ENCODE measurements around the gene CHODL. TPM values are rescaled to one million over a fixed set of nuclear protein-coding genes. Genes with fewer than 3 reads are reported as not detected.

CHODL gene
- total and polyA plus RNA-seq, 2 donors (not counting 3 experiments of a cell fraction or from before 2014, with no cell fraction given): not detected

GRCh38 chr21:18228060-18228739 is 16.4 kb upstream of the CHODL start:
- dilution Hi-C loops (cut with MboI; ENCODE audit: extremely low pct_ligation_motif_present, low sequenced_read_pairs): no loop called here
- H3K36me3 ChIP-seq (ENCODE audit: control insufficient read depth in 2 of 2, extremely low read depth in 1 of 2, insufficient read depth in 2 of 2, low read length in 2 of 2): no peaks in the 10 kb centered on the region
- no peaks in the 10 kb centered on the region for H3K79me2 ChIP-seq (ENCODE audit: control insufficient read depth, insufficient read depth, low read length)
- no peak overlapping the region for H3K4me2 ChIP-seq (ENCODE audit: insufficient read depth, low read length)
- H3K4me1 ChIP-seq (ENCODE audit: control insufficient read depth, extremely low read depth, insufficient read depth, low read length): no peaks in the 10 kb centered on the region
- H3K27ac ChIP-seq (ENCODE audit: insufficient read depth, low read depth, low read length): no peak overlapping the region
- no peaks in the 10 kb centered on the region for H3K9me1 ChIP-seq (replicated peaks; ENCODE audit: control insufficient read depth, extremely low read depth, insufficient read depth, low read length)
- no peaks in the 10 kb centered on the region for H4K20me1 ChIP-seq (replicated peaks; ENCODE audit: control insufficient read depth, extremely low read depth, insufficient read depth, low read length)
- intact Hi-C loops (cut with micrococcal nuclease): no loop called here
- DNase-seq (ENCODE audit: low read depth, low spot score) (no peak), FAIRE-seq (no peak)
- H3K27me3 ChIP-seq (ENCODE audit: control insufficient read depth in 2 of 2, insufficient read depth in 2 of 2, low read length in 2 of 2): no peaks in the 10 kb centered on the region
- no peak for TF ChIP-seq POLR2A (IDR thresholded peaks at IDR 0.05; ENCODE audit: low read depth, low read length)
- TF ChIP-seq MAX (IDR thresholded peaks at IDR 0.05; ENCODE audit: insufficient read depth, insufficient read length): no peak
- TF ChIP-seq POLR2AphosphoS5 (IDR thresholded peaks at IDR 0.05; ENCODE audit: insufficient read depth, low read depth, low read length): no peak
- no peak for TF ChIP-seq CTCF (IDR thresholded peaks at IDR 0.05; ENCODE audit: extremely low read depth in 1 of 2, insufficient read depth in 1 of 2, low read depth in 1 of 2, low read length in 2 of 2)
- TF ChIP-seq FOS (IDR thresholded peaks at IDR 0.05; ENCODE audit: borderline replicate concordance, insufficient read depth, low read length): no peak
- TF ChIP-seq GATA2 (IDR thresholded peaks at IDR 0.05; ENCODE audit: insufficient read depth, insufficient read length, low read depth, low read length): no peak
- no peak for TF ChIP-seq EZH2 (IDR thresholded peaks at IDR 0.05; ENCODE audit: borderline replicate concordance, low read depth, low read length, severe bottlenecking)
- no peak for TF ChIP-seq JUN (IDR thresholded peaks at IDR 0.05; ENCODE audit: borderline replicate concordance, insufficient read depth, insufficient read length, low read depth)
- no peak for TF ChIP-seq MYC (IDR thresholded peaks at IDR 0.05; ENCODE audit: low read depth, low read length)
- no peak overlapping the region for H2AFZ ChIP-seq (ENCODE audit: low read depth, low read length)
- ChIA-PET POLR2A (no interaction called here), CTCF (interaction anchor here (1.3 kb wide), 1 partner anchor 187 kb away, joined by 5 read pairs; no protein-coding TSS in a partner anchor)
- H3K4me3 ChIP-seq (replicated peaks in 1 of 3; ENCODE audit: insufficient read depth in 1 of 3, low read depth in 1 of 3, low read length in 3 of 3): no peak overlapping the region
- BruUV-seq (replicated peaks): no TSS peak
- no peak overlapping the region for H3K9ac ChIP-seq (replicated peaks; ENCODE audit: extremely low read depth, insufficient read depth, low read length)
- no peaks in the 10 kb centered on the region for H3K9me3 ChIP-seq (replicated peaks; ENCODE audit: control insufficient read depth, insufficient read depth, low read length)
